ENCODE data around the gene NTS.
A peak's percentile ranks its signal among the peaks of the same experiment; 100 is the strongest.

Gene NTS

GRCh38 chr12:85874031-85874461 is at the start of gene NTS:
Gene NTS (plus strand): TSS chr12:85874295. CDS start chr12:85874404, 109 bp downstream.
- DNase-seq, result no peak

GRCh38 chr12:85825746-85826145 is 48.3 kb upstream of the NTS start:
- DNase-seq, result peak in 1 of 14 donors; percentile 72

- DNase-seq, result no peak
These were observed 45.5 kb upstream of the NTS start for GRCh38 chr12:85828576-85828975.

GRCh38 chr12:85829391-85829790 is 44.7 kb upstream of the NTS start:
- no peak for DNase-seq

GRCh38 chr12:85831327-85831990 is 42.6 kb upstream of the NTS start:
- no peak for DNase-seq

GRCh38 chr12:85833579-85833978 is 40.5 kb upstream of the NTS start:
- DNase-seq, result no peak

- no peak for DNase-seq
These were observed 39.7 kb upstream of the NTS start for GRCh38 chr12:85834378-85834777.

GRCh38 chr12:85835426-85836196 is 38.5 kb upstream of the NTS start:
- DNase-seq, result no peak

- DNase-seq, result peak in 6 of 14 donors; percentile 5 to 40 (median 25)
These were observed 37.7 kb upstream of the NTS start, which contains the start of gene RASSF9 for GRCh38 chr12:85836197-85837090. Gene RASSF9 (minus strand): TSS chr12:85836409. CDS start chr12:85836201, 208 bp downstream.

GRCh38 chr12:85843606-85844310 is 30.3 kb upstream of the NTS start:
- no peak for DNase-seq

GRCh38 chr12:85849344-85849743 is 24.8 kb upstream of the NTS start:
- no peak for DNase-seq

GRCh38 chr12:85855305-85855704 is 18.8 kb upstream of the NTS start:
- no peak for DNase-seq

GRCh38 chr12:85856966-85857365 is 17.1 kb upstream of the NTS start:
- DNase-seq, result no peak

GRCh38 chr12:85865890-85866289 is 8.2 kb upstream of the NTS start:
- DNase-seq, result peak in 1 of 14 donors; percentile 30

- peak in 1 of 14 donors; percentile 18 for DNase-seq
These were observed 6.9 kb upstream of the NTS start for GRCh38 chr12:85866986-85867776.

- peak in 1 of 14 donors; percentile 37 for DNase-seq
These were observed 1.5 kb upstream of the NTS start for GRCh38 chr12:85872497-85873091.

GRCh38 chr12:85877459-85877858 is 3.4 kb downstream of the NTS start:
- DNase-seq, result no peak

GRCh38 chr12:85883763-85884162 is 9.7 kb downstream of the NTS start:
- DNase-seq, result no peak

GRCh38 chr12:85894653-85895052 is 20.6 kb downstream of the NTS start:
- DNase-seq, result no peak

- DNase-seq, result no peak
These were observed 46.3 kb downstream of the NTS start for GRCh38 chr12:85920324-85920947.
